Femur (tissue), 1 donor: ENCODE results near the gene CAMTA1.
A peak's percentile ranks its signal among the peaks of the same experiment; 100 is the strongest.

ENCODE experiments used
- DNase-seq: peaks from one replicate; pipeline ENCODE4 v3.0.0-alpha.2; 2017

CAMTA1 gene

GRCh38 chr1:7573481-7573880 lies 788.2 kb downstream of the CAMTA1 start:
- no peak for DNase-seq

DNA sequence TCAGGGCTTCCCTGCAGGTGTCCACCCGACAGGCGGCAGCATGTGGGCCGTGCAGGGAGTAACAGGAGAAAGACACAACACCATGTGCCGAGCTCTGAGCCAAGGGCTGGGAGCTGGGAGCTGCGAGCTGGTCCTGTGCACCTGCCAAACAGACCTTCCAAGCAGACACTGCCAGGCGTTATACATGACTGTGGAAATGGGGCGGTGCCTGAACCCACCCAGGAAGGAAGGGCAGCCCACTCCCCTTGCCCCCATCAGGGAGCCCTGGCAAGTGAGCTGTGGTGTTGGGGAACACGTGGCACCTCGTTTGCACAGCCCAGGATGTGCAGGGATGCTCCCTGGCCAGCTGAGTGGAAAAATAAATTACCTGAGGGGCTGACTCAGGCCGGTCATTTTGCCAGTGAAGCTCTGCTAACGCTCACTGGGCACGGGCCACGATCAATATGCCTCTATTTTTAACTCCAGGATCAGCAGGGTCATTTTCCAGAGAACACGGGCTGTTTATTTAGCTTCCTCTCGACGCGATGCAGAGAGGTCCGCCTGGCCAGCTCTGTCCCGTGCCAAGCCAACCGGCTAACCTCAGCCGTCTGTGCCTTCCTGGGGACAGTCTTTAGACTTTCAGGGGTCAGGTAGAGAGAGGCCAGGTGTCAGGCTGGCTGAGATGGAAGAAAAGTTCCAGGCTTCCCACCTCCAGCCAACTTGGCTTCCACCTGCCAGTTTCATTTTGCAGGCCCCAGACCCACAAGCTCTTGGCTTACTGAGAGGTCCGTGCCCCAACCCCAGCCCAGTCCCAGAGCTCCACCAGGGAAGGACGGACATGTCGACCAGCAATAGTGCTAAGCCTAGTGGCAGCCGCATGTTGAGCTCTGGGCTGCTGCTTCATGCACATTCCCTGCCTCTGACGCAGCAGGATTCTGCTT lies 789.1 kb downstream of the CAMTA1 start:
- peak; percentile 65 for DNase-seq

- no peak for DNase-seq
These were observed 789.8 kb downstream of the CAMTA1 start for GRCh38 chr1:7575041-7575400.

- DNase-seq: no peak
These were observed 791.8 kb downstream of the CAMTA1 start for GRCh38 chr1:7576946-7577657.

GRCh38 chr1:7578206-7578605 lies 793.0 kb downstream of the CAMTA1 start:
- no peak for DNase-seq

GRCh38 chr1:7579016-7579415 lies 793.8 kb downstream of the CAMTA1 start:
- no peak for DNase-seq

DNA sequence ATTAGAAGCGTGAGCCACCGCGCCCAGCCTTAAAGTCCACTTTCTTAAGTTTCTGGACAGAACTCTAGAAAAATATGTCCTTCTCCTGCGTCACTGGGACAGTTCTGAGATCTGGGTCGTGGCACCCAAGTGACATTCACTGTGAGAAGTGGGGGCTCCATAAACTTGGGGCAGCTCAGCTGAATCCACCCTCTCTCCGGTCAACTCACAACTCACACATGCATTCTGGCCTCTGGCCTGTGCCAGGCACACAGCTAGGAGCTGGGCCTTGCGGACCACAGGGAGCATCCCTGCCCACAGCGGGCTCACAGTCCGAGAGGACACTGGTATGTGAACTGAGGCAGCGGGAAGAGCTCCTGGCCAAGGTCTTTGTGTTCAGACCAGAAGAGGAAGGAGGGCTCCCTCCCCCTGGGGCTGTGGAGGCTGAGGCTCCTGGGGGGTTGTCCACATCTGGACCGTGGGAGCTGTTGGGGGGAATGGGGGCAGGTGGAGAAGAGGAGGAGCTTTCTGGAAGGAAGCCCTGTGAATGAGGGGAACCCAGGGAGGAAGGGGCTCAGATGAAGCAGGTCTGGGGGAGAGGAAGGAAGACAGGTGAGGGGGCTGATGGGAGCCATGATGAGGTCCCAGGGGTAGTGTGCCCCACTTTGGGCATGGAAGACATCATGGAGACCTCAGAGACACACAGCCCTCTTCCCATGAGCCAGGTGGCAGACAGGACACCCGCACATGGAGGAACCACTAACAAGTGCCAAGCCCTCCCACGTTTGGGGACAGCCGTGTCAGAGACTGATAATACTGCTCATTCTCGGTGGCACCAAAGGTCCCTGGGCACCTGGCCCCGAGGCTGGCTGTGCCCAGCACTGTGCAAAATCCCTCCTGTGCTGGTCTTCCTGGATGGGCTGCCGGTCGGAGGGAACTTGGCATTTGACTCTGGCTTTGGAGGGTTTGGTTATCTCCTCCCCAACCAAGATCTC lies 794.9 kb downstream of the CAMTA1 start:
- no peak for DNase-seq

DNA sequence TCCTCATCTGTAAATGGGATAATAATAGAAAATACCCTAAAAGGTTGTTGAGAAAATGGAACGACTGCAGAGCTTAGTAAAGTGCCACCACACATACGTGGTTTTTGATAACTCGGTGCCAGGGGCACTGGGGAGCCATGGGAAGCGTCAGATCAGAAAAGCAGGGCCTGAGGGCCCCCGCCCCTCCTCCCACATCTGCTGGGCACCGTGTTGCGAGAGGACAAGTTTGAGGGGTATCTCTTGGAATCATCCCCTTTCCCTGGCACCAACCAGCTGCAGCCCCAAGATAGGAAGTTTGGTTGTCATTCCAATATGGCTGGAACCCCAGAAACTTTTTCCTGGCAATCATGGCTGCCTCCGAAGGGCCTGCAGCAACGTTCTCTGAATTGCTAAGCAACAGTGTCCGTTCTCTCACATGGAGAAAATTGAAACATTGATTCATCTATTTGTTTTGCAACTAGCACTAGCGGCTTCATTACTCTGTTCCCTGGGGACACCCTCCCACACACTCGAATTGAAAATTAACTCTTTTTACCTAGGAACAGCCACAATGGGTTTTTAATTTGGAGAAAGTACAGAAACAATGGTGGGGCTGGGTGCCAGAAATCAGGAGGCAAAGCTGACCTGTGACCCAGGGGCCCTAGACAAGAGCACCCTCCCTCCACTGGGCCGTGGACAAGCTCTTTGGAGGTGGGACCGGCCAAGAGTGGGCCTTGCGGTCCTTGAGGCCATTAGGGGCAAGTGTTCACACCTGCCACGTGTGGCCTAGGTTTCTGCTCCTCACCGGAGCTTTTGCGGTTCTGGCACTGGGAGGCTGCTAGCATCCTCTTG lies 795.9 kb downstream of the CAMTA1 start:
- no peak for DNase-seq

- DNase-seq: peak; percentile 56
These were observed 796.7 kb downstream of the CAMTA1 start for GRCh38 chr1:7581754-7582459.

DNA sequence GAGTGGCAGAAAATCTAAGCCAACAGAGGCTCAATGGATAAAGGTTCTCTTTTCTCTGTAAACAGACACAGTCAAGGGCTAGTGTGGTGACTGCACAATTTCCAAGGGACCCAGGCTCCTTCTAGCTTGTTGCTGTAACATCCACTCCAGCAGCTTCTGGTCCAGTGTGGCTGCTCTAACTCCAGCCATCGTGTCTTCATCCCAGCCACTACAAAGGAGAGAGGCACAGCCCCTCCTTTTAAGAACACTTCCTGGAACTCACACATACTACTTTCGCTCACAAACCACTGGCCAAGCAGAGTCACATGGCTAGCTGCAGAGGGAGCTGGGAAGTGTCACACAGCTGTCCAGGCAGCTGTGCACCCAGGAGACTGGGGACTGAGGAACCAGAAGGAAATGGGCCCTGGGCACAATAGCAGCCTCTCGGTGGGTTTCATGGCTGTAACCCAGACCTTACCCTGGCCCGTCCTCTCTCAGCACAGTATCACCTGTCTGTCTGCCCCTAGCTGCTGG lies 797.3 kb downstream of the CAMTA1 start:
- no peak for DNase-seq

DNA sequence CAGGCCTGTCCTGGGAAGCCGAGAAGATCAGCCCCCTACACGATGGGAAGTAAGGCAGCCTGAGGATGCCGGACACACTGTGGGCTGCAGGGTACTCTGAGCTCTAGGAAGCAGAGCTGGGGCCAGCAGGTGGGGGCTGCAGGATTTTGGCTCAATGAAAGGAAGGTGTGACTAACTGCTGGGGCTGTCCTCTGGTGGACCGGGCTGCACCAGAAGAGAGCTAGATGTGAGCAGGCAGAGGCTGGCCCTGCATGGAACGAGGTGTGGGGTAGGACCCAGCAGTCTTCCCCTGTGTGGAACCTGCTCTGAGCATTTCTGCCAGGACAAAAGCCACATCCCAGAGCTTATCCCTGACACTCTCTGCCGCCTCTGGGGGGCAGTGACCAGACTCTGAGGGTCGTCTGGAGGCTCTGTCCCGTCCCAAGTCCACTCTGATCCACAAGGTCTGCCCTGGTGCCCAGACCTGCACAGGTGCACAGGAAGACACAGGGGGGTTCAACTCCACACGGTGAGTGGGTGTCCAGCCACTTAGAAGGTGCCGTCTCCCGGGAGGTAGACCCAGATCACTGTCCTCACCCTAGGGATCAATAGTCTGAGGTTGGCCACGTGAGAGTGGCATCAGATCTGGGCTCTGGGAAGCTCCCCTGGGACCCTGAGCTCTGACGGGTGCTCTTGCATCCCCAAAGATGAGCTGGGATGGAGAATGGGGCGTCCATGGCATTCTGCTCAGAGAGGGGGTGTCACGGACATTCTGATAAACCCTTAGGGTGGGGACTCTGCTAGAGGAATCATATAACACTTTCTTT lies 798.2 kb downstream of the CAMTA1 start:
- no peak for DNase-seq

GRCh38 chr1:7584157-7584556 lies 798.9 kb downstream of the CAMTA1 start:
- no peak for DNase-seq

DNA sequence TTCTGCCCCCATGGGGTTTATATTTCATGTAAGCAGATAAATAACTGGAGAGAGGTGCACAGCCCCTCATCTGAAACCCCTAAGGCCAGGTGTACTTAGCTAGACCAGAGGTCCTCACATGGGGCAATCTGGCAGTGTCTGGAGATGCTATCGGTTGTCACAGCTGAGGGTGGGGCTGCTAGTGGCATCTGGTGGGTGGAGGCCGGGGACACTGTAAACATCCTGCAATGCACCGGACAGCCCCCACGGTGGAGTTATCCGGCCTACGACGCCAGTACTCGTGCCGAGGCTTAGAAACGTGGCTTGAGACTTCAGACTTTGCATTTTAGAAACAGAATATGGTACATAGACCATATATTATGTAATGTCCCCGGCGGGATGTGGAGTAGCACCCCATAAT lies 799.4 kb downstream of the CAMTA1 start:
- DNase-seq: no peak

GRCh38 chr1:7585216-7585907 lies 800.1 kb downstream of the CAMTA1 start:
- no peak for DNase-seq

DNA sequence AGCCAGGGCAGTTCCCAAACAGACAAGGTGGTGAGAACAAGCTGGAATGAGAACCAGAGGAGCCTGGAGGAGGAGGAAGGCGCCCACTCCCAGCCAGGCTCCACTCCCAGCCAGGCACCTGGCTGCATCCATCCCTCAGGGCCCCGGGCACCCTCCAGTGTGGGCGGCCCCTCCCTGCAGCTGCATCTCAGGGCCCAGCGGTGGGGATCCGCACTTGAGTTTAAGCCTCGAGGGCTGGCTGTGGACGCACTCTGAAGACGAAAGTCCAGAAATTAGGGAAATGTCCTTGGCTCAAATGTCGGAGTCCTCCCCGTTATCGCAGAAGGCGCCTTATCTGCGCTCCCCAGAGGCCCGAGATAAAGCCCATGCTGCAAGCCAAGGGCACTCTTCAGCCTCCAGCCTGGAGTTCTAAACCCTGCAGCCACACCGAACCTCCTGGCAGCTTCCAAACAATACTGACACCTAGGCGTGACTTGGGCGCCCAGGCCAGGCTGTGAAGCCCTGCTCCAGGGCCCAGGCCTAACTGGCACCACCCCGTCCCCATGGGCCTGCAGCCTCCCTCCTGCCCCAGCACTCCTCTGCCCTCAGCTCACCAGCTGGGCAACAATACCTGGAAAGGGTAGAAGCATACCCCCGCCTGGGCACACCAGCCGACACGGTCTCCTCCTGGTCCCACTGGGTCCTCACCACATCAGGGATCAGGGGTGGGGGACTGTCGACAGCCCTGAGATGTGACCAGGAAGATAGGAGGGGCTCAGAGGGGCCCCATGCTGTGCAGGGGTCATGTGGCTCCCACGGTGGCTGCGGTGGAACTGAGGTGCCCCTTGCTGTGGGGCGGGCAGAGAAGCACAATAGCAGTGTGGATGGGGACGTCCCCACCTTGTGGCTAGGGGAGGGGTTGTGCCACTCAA lies 801.0 kb downstream of the CAMTA1 start:
- DNase-seq: no peak

DNA sequence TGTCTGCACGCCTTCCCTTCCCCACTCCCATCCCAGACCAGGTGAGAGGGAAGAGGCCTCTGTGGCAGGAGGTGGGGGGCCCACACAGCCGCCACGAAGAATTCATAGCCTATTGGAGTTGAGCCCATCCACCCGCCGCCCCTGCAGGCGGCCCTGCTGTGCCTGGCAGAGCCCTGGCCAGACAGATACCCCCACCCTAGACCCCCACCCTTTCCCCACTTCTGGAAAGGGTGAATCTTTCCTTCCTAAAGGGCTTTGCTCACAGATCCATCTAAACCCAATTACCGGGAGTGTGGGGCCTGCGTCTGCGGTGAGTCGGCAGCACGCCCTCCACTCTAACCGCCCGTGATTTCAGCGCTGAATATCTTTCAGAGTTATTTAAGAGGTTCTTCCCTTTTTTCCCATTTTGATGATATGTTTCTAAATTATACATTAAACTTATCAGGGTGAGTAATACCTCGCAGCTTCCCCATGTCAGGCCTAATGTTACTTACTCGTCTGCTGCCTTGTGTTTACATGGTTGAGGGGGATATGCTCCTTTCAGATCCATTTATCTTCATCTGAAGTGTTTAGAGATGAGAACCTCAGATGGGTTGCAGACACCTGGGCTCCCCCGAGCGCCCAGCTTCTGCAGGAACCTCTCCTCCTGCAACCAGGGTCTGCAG lies 802.0 kb downstream of the CAMTA1 start:
- DNase-seq: no peak

GRCh38 chr1:7587773-7588456 lies 802.7 kb downstream of the CAMTA1 start:
- DNase-seq: no peak
